GM10248 (cell line): ENCODE data around the gene LIPK.
A peak's percentile ranks its signal among the peaks of the same experiment; 100 is the strongest.

Experiments used
- CTCF ChIA-PET: fragments of 300-600 bp; sonication (Branson Sonifier 250); formaldehyde crosslinking; extraction: SDS; loops from one replicate; lab custom pipeline; 2021; ENCODE audit warnings: antibody characterized with exemption; lab: Yijun Ruan, JAX
- POLR2A ChIA-PET: fragments of 350-650 bp; sonication (Branson Sonifier 250); formaldehyde crosslinking; extraction: SDS; loops from one replicate; lab custom pipeline; 2020; ENCODE audit warnings: antibody characterized with exemption; lab: Yijun Ruan, JAX
- DNase-seq: peaks from one replicate; pipeline ENCODE4 v3.0.0; 2012; ENCODE audit errors: extremely low spot score
- TF ChIP-seq, protein P1 (sequence below): IDR thresholded peaks from 2 replicates; pipeline ENCODE4 v1.5.1; 2012; ENCODE audit warnings: mild to moderate bottlenecking, low read depth; ENCODE audit errors: extremely low read depth, missing control alignments, control extremely low read depth

The LIPK gene

GRCh38 chr10:88682491-88682890, 23.6 kb upstream of the LIPK start:
- no peak for DNase-seq
- CTCF ChIA-PET: interaction anchor here (0.9 to 1.5 kb wide), 5 partner anchors 8 to 252 kb away, joined by 3 to 5 read pairs (median 3); no protein-coding TSS in a partner anchor
- TF ChIP-seq, protein P1, sequence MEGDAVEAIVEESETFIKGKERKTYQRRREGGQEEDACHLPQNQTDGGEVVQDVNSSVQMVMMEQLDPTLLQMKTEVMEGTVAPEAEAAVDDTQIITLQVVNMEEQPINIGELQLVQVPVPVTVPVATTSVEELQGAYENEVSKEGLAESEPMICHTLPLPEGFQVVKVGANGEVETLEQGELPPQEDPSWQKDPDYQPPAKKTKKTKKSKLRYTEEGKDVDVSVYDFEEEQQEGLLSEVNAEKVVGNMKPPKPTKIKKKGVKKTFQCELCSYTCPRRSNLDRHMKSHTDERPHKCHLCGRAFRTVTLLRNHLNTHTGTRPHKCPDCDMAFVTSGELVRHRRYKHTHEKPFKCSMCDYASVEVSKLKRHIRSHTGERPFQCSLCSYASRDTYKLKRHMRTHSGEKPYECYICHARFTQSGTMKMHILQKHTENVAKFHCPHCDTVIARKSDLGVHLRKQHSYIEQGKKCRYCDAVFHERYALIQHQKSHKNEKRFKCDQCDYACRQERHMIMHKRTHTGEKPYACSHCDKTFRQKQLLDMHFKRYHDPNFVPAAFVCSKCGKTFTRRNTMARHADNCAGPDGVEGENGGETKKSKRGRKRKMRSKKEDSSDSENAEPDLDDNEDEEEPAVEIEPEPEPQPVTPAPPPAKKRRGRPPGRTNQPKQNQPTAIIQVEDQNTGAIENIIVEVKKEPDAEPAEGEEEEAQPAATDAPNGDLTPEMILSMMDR: no peak
- POLR2A ChIA-PET: no interaction called here

DNA sequence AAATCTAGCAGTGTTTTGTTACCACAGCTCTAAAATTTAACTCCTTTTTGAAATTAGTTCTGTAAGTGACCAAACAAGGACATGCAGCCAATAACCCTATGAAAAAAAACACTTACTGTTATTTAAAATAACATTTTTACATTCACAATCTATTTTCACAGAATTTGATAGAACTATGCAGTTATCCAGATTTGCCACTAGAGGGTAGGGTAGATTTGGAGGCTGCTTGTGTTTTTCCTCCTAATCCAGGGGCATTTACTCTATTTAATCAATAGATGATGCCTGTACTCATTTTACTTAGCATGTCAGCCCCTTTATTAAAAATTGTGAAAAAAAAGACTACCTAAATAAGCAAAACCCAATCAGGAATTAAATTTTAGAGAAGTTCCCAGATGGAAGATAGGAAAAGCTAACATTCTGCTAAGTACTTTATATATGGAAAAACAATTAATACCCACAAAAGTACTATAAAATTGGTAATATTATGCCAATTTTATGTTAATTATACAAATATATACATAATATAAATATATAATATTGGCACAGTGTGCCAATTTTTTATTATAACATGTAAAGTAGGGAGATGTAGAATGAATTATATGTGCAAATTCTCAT, 18.1 kb upstream of the LIPK start:
- ChIA-PET CTCF (interaction anchor here (0.7 to 5.8 kb wide), 25 partner anchors 10 to 270 kb away, joined by 3 to 47 read pairs (median 3); partner anchors contain the start of gene LIPF), POLR2A (no interaction called here)
- TF ChIP-seq, protein P1: peak; percentile 64
- DNase-seq: peak; percentile 38

GRCh38 chr10:88689366-88689765, 16.7 kb upstream of the LIPK start:
- DNase-seq: no peak
- POLR2A ChIA-PET: no interaction called here
- CTCF ChIA-PET: interaction anchor here (0.9 to 5.8 kb wide), 7 partner anchors 9 to 121 kb away, joined by 3 to 47 read pairs (median 7); partner anchors contain the start of gene RNLS
- TF ChIP-seq, protein P1: no peak

DNA sequence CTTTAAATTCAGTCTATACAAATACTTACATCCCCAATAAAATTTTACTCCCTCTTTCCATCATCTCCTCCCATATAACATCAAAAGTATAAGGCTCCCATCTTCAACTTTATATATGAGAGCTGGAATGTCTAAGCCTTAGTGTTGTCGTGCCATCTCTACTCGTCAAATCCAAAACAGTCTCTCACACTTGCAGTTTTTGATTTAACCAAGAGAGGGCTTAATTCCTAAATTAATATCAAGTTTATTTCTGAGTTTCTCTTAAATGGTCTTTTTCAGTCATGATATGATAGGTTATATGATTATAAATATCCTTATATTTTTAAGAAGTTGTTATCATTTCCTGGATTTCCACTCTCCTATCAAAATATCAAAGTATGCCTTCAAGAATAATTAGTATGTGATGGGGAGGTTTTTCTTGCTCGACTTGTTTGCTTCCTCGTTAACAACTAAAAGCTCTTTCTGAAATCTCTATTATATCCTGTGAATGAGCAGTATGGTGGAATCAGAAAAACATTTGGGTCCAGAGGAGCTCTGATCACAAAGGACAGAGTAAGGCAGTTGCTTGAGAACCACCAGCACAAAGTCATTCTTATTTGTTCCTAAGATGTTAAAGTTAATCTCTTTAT, 12.5 kb upstream of the LIPK start:
- TF ChIP-seq, protein P1: no peak
- DNase-seq: no peak
- CTCF ChIA-PET: interaction anchor here (1.4 to 1.7 kb wide), 2 partner anchors 12 to 23 kb away, joined by 3 to 4 read pairs; partner anchors contain the start of gene LIPK
- POLR2A ChIA-PET: no interaction called here

- CTCF ChIA-PET: interaction anchor here (1.1 kb wide), 1 partner anchor 137 kb away, joined by 3 read pairs; no protein-coding TSS in a partner anchor
- POLR2A ChIA-PET: no interaction called here
- TF ChIP-seq, protein P1: no peak
- no peak for DNase-seq
These were observed 3.0 kb upstream of the LIPK start for GRCh38 chr10:88702848-88703597.
